SK-N-SH (cell line): ENCODE results near the gene CCDC149.

ENCODE experiments used
- CHD2 ChIP-seq: fragments of 150-350 bp; IDR thresholded peaks from 2 replicates; pipeline ENCODE4 v1.6.1; 2018; ENCODE audit warnings: low read length; ENCODE audit not compliant: partially characterized antibody
- EP300 ChIP-seq, 2 experiments: IDR thresholded peaks; 2 replicates each; pipeline versions ENCODE4 v1.4.0 to v1.6.1; 2012; ENCODE audit warnings: borderline replicate concordance in 1 of 2, low read depth in 1 of 2, low read length in 1 of 2
- EZH2phosphoT487 ChIP-seq: fragments of 200-600 bp; sonication (generic); IDR thresholded peaks from 2 replicates; pipeline ENCODE4 v1.6.1; 2017; ENCODE audit warnings: low read depth, mixed run types, mild to moderate bottlenecking, antibody characterized with exemption, moderate library complexity, borderline replicate concordance
- GABPA ChIP-seq: IDR thresholded peaks from 2 replicates; pipeline ENCODE4 v1.4.0; 2012; ENCODE audit warnings: low read depth, mild to moderate bottlenecking
- GATA2 ChIP-seq: sonication (generic); formaldehyde crosslinking; IDR thresholded peaks from 2 replicates; pipeline ENCODE4 v1.5.0; 2020; ENCODE audit warnings: mild to moderate bottlenecking, missing genetic modification reagents
- JUND ChIP-seq: IDR thresholded peaks from 2 replicates; pipeline ENCODE4 v1.4.0; 2012
- POLR2AphosphoS5 ChIP-seq: IDR thresholded peaks from 2 replicates; pipeline ENCODE4 v1.6.1; 2012; ENCODE audit warnings: low read depth, low read length
- RCOR1 ChIP-seq: fragments of 150-350 bp; IDR thresholded peaks from 2 replicates; pipeline ENCODE4 v1.6.1; 2017; ENCODE audit warnings: antibody characterized with exemption, low read length
- TAF1 ChIP-seq: IDR thresholded peaks from 2 replicates; pipeline ENCODE4 v1.6.1; 2012; ENCODE audit warnings: low read depth, mild to moderate bottlenecking, low read length, moderate library complexity, borderline replicate concordance
- TF ChIP-seq, protein P1 (sequence below): IDR thresholded peaks from 2 replicates; pipeline ENCODE4; 2012
- TF ChIP-seq, protein P2 (sequence below): fragments of 200-600 bp; sonication (generic); IDR thresholded peaks from 2 replicates; pipeline ENCODE4 v1.6.1; 2017; ENCODE audit warnings: antibody characterized with exemption, mild to moderate bottlenecking, moderate library complexity

DNA sequence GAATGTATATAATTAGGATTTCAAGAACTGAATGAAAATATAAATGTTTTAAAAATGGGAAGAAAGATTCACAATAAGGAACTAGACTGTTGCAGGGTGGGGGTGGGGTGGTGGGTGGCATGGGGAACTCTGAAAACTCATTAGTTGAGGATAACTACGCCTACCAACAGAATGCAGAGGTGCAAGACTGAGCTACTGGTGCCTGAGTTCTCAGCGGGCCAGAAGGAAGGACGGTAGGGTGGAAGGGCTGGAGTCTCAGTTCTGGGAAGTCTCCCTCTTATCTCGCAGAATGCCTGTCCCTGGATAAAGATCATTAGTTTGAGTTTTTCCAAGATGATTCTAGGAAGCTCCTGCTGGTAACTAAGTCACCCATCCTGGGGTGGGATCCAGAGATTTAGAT, 118.8 kb downstream of the CCDC149 start:
- TF ChIP-seq, protein P1, sequence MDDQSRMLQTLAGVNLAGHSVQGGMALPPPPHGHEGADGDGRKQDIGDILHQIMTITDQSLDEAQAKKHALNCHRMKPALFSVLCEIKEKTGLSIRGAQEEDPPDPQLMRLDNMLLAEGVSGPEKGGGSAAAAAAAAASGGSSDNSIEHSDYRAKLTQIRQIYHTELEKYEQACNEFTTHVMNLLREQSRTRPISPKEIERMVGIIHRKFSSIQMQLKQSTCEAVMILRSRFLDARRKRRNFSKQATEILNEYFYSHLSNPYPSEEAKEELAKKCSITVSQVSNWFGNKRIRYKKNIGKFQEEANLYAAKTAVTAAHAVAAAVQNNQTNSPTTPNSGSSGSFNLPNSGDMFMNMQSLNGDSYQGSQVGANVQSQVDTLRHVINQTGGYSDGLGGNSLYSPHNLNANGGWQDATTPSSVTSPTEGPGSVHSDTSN = no peak
- TF ChIP-seq RCOR1 = no peak
- TF ChIP-seq TAF1 = no peak
- TF ChIP-seq, protein P2, sequence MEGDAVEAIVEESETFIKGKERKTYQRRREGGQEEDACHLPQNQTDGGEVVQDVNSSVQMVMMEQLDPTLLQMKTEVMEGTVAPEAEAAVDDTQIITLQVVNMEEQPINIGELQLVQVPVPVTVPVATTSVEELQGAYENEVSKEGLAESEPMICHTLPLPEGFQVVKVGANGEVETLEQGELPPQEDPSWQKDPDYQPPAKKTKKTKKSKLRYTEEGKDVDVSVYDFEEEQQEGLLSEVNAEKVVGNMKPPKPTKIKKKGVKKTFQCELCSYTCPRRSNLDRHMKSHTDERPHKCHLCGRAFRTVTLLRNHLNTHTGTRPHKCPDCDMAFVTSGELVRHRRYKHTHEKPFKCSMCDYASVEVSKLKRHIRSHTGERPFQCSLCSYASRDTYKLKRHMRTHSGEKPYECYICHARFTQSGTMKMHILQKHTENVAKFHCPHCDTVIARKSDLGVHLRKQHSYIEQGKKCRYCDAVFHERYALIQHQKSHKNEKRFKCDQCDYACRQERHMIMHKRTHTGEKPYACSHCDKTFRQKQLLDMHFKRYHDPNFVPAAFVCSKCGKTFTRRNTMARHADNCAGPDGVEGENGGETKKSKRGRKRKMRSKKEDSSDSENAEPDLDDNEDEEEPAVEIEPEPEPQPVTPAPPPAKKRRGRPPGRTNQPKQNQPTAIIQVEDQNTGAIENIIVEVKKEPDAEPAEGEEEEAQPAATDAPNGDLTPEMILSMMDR = no peak
- no peak for TF ChIP-seq EP300 (IDR thresholded peaks at IDR 0.05; ENCODE audit: borderline replicate concordance in 1 of 2, low read depth in 1 of 2, low read length in 1 of 2)
- no peak for TF ChIP-seq GATA2 (CRISPR knock-in tag)
- TF ChIP-seq CHD2 = no peak
- TF ChIP-seq GABPA = no peak
- no peak for TF ChIP-seq EZH2phosphoT487
- TF ChIP-seq JUND = no peak
- no peak for TF ChIP-seq POLR2AphosphoS5
